ENCODE results near the gene ACO2. TPM values are rescaled to one million over a fixed set of nuclear protein-coding genes. Genes with fewer than 3 reads are reported as not detected.

Gene ACO2
- total RNA-seq, 1 donor from 2014 or later = 67.2 TPM

DNA sequence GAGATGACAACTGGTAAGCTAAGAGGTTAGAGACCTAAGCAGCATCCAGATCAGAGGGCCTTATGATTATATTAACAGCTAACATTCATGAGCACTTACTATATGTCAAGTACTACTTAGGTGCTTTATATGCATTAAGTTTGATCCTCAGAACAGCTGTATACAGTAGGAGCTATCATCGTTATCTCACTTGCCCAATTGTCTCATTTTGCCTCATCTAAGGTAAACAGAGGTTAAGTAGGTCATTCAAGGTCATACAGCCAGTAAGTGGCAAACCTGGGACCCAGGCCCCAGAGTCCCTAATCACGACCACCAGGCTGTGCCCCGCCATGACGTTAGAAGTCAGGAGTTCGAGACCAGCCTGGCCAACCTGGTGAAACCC is 79.9 kb downstream of the ACO2 start:
- peaks cover 5% of the 10 kb centered on the region for H3K4me1 ChIP-seq (ENCODE audit: insufficient read depth, low read length)
- H3K4me2 ChIP-seq (ENCODE audit: low read length) = no peak overlapping the region
- DNase-seq (ENCODE audit: low read depth) (no peak), FAIRE-seq (no peak)
- TF ChIP-seq, protein P1, sequence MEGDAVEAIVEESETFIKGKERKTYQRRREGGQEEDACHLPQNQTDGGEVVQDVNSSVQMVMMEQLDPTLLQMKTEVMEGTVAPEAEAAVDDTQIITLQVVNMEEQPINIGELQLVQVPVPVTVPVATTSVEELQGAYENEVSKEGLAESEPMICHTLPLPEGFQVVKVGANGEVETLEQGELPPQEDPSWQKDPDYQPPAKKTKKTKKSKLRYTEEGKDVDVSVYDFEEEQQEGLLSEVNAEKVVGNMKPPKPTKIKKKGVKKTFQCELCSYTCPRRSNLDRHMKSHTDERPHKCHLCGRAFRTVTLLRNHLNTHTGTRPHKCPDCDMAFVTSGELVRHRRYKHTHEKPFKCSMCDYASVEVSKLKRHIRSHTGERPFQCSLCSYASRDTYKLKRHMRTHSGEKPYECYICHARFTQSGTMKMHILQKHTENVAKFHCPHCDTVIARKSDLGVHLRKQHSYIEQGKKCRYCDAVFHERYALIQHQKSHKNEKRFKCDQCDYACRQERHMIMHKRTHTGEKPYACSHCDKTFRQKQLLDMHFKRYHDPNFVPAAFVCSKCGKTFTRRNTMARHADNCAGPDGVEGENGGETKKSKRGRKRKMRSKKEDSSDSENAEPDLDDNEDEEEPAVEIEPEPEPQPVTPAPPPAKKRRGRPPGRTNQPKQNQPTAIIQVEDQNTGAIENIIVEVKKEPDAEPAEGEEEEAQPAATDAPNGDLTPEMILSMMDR (IDR thresholded peaks at IDR 0.05; ENCODE audit: insufficient read depth, low read depth, low read length) = no peak
- TF ChIP-seq EZH2 (IDR thresholded peaks at IDR 0.05; ENCODE audit: insufficient read depth, low read length) = no peak
- no peaks in the 10 kb centered on the region for H3K27me3 ChIP-seq (ENCODE audit: insufficient read depth, low read length)
- peaks cover 2% of the 10 kb centered on the region for H3K4me1 Mint-ChIP-seq (ENCODE audit: low read depth, unreplicated experiment)
- H3K27ac Mint-ChIP-seq (ENCODE audit: unreplicated experiment) = no peak overlapping the region
- no peak overlapping the region for H3K9ac ChIP-seq (ENCODE audit: low read length)
- no peaks in the 10 kb centered on the region for H3K9me3 ChIP-seq (ENCODE audit: insufficient read depth, low read depth, low read length)
- H3K36me3 Mint-ChIP-seq (ENCODE audit: low read depth, unreplicated experiment) = no peaks in the 10 kb centered on the region
- no peak overlapping the region for H3K27ac ChIP-seq (ENCODE audit: low read depth, low read length)
- H4K20me1 ChIP-seq (ENCODE audit: insufficient read depth, low read length) = no peaks in the 10 kb centered on the region
- peaks cover 4% of the 10 kb centered on the region for H3K79me2 ChIP-seq (ENCODE audit: insufficient read depth, low read length)
- H3K36me3 ChIP-seq (ENCODE audit: insufficient read depth, low read length) = no peaks in the 10 kb centered on the region
- no peaks in the 10 kb centered on the region for H3K9me3 Mint-ChIP-seq (ENCODE audit: unreplicated experiment)
- no peak overlapping the region for H2AFZ ChIP-seq (ENCODE audit: low read depth, low read length)
- peaks cover 3% of the 10 kb centered on the region for H3K27me3 Mint-ChIP-seq (ENCODE audit: low read depth, unreplicated experiment)
- H3K4me3 ChIP-seq (ENCODE audit: insufficient read depth, low read depth, low read length) = no peak overlapping the region
- no peak overlapping the region for H3K4me3 Mint-ChIP-seq (ENCODE audit: unreplicated experiment)

DNA sequence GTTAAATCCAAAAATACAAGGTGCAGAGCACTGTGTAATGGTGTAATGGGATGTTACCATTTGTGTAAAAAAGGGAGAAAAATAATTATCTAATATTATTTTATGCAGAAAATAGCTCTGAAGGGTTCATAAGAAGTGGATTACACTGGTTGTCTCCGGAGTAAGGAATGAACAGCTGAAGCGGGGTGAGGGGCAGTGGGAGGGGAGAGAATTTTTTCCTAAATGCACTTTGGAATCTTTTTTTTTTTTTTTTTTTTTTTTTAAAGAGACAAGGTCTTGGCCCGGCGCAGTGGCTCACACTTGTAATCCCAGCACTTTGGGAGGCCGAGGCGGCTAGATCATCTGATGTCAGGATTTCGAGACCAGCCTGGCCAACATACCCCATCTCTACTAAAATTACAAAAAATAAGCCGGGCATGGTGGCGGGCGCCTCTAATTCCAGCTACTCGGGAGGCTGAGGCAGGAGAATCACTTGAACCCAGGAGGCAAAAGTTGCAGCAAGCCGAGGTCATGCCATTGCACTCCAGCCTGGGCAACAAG is 82.1 kb downstream of the ACO2 start:
- TF ChIP-seq, protein P1 (IDR thresholded peaks at IDR 0.05; ENCODE audit: insufficient read depth, low read depth, low read length) = no peak
- TF ChIP-seq EZH2 (IDR thresholded peaks at IDR 0.05; ENCODE audit: insufficient read depth, low read length) = no peak
- Histone ChIP-seq H3K27me3 (ENCODE audit: insufficient read depth, low read length) (no peaks in the 10 kb centered on the region), H3K4me2 (ENCODE audit: low read length) (no peak overlapping the region), H3K27ac (ENCODE audit: low read depth, low read length) (no peak overlapping the region), H3K36me3 (ENCODE audit: insufficient read depth, low read length) (no peaks in the 10 kb centered on the region), H3K9ac (ENCODE audit: low read length) (no peak overlapping the region), H3K79me2 (ENCODE audit: insufficient read depth, low read length) (no peaks in the 10 kb centered on the region), H3K4me3 (ENCODE audit: insufficient read depth, low read depth, low read length) (no peak overlapping the region), H2AFZ (ENCODE audit: low read depth, low read length) (no peak overlapping the region), H3K9me3 (ENCODE audit: insufficient read depth, low read depth, low read length) (no peaks in the 10 kb centered on the region), H4K20me1 (ENCODE audit: insufficient read depth, low read length) (no peaks in the 10 kb centered on the region), H3K4me1 (ENCODE audit: insufficient read depth, low read length) (no peaks in the 10 kb centered on the region)
- Mint-ChIP-seq H3K4me3 (ENCODE audit: unreplicated experiment) (no peak overlapping the region), H3K9me3 (ENCODE audit: unreplicated experiment) (no peaks in the 10 kb centered on the region), H3K4me1 (ENCODE audit: low read depth, unreplicated experiment) (peaks cover 5% of the 10 kb centered on the region), H3K27me3 (ENCODE audit: low read depth, unreplicated experiment) (peaks cover 3% of the 10 kb centered on the region), H3K27ac (ENCODE audit: unreplicated experiment) (no peak overlapping the region), H3K36me3 (ENCODE audit: low read depth, unreplicated experiment) (no peaks in the 10 kb centered on the region)
- DNase-seq (ENCODE audit: low read depth) (no peak), FAIRE-seq (no peak)

DNA sequence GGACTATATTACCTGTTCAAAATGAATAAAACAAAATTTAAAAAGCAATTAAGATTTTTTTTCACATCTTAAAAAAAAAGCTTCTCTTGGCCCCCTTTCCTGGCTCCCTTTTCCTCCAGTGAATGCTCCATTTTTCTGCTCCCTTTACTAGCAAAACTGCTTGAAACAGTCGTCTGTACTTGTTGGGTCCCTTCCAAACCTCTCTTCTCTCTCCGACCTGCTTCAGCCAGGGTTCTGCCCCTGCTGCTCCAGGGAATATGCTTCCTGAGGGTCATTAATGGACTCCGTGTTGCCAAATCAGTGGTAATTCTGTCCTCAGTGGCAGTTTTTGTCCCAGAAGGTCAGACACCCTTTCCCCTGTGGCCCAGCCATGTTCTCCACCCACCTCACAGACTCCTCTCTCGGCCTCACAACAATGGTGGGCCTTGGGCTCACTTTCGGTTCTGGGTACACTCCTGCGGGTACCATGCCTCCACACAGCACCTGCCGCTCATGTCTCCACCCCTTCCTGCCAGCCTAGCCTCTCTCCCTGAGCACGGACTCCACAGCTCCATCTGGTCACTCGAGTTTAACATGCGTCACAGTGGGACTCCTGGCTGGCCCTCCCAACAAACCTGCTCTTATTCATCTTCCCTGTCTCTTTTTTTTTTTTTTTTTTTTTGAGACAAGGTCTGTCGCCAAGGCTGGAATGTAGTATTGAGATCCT is 83.1 kb downstream of the ACO2 start:
- no peak for TF ChIP-seq EZH2 (IDR thresholded peaks at IDR 0.05; ENCODE audit: insufficient read depth, low read length)
- TF ChIP-seq, protein P1 (IDR thresholded peaks at IDR 0.05; ENCODE audit: insufficient read depth, low read depth, low read length) = no peak
- Histone ChIP-seq H3K4me1 (ENCODE audit: insufficient read depth, low read length) (peaks cover 3% of the 10 kb centered on the region), H3K27ac (ENCODE audit: low read depth, low read length) (no peak overlapping the region), H3K4me2 (ENCODE audit: low read length) (no peak overlapping the region), H3K9me3 (ENCODE audit: insufficient read depth, low read depth, low read length) (no peaks in the 10 kb centered on the region), H4K20me1 (ENCODE audit: insufficient read depth, low read length) (no peaks in the 10 kb centered on the region), H3K36me3 (ENCODE audit: insufficient read depth, low read length) (no peaks in the 10 kb centered on the region), H3K79me2 (ENCODE audit: insufficient read depth, low read length) (no peaks in the 10 kb centered on the region), H3K27me3 (ENCODE audit: insufficient read depth, low read length) (no peaks in the 10 kb centered on the region), H2AFZ (ENCODE audit: low read depth, low read length) (no peak overlapping the region), H3K4me3 (ENCODE audit: insufficient read depth, low read depth, low read length) (no peak overlapping the region), H3K9ac (ENCODE audit: low read length) (no peak overlapping the region)
- FAIRE-seq = no peak
- no peak for DNase-seq (ENCODE audit: low read depth)
- Mint-ChIP-seq H3K27me3 (ENCODE audit: low read depth, unreplicated experiment) (peaks cover 3% of the 10 kb centered on the region), H3K4me3 (ENCODE audit: unreplicated experiment) (no peak overlapping the region), H3K27ac (ENCODE audit: unreplicated experiment) (no peak overlapping the region), H3K4me1 (ENCODE audit: low read depth, unreplicated experiment) (peaks cover 12% of the 10 kb centered on the region), H3K9me3 (ENCODE audit: unreplicated experiment) (no peaks in the 10 kb centered on the region), H3K36me3 (ENCODE audit: low read depth, unreplicated experiment) (no peaks in the 10 kb centered on the region)

Measured in astrocyte (in vitro differentiated cells and primary cell).